ENCODE measurements around the gene ABCA3.
A peak's percentile ranks its signal among the peaks of the same experiment; 100 is the strongest.
"Not testable (repeated sequence)": the region's sequence is repeated elsewhere in the genome, so short reads cannot be mapped to it uniquely, and the experiment has no call there.

The ABCA3 gene

GRCh38 chr16:2271848-2272461 is 68.6 kb downstream of the ABCA3 start:
- CTCF ChIA-PET, result interaction anchor here (0.8 to 1.9 kb wide), 3 partner anchors 21 to 229 kb away, joined by 3 to 5 read pairs (median 3); partner anchors contain the start of genes ABCA3 and ECI1
- DNase-seq (ENCODE audit: low read depth, low spot score), result no peak
- TF ChIP-seq CTCF (IDR thresholded peaks at IDR 0.05; ENCODE audit: insufficient read depth, low read length, missing control alignments), result no peak
- H3K4me3 ChIP-seq (ENCODE audit: low read depth, low read length), result no peak overlapping the region
- POLR2A ChIA-PET, result no interaction called here

DNA sequence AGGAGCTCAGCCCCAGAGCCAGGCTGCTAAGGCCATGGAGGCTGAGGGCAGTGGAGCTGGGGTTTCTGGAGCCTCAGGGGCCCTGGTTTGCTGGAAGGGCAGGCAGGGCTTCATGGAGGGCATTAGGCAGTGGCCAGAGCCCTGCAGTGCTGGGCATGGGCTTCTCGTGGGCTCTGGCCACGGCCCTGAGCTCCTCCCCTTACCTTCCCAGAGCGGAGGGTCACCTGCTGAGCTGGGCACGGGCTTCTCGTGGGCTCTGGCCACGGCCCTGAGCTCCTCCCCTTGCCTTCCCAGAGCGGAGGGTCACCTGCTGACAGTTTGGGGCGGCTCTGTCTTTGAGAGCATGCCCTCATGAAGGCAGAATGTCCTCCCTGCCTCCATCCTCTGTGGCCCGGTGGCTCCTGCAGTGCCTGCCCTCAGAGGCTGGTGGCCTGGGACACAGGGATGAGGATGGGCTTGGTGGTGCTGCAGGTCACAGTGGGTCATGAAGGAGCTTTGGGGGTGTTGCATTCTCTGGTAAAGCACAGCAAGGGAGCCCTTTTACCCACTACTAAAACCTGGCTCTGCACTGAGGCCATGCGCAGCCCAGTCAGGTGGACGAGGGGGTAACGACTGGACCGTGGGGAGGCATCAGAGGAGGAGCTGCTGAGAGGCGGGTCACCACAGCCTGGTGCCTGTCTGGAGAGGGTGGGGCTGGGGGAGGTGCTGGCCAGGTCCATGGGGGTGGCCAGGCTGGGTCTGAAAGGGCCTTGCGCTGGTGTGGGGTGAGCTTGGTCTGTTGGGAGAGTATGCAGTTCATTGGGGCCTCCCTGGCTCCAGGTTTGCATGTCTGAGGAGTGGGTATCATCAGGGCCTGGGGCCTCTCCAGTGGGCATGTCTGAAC is 69.7 kb downstream of the ABCA3 start:
- H3K4me3 ChIP-seq (ENCODE audit: low read depth, low read length), result no peak overlapping the region
- ChIA-PET CTCF (interaction anchor here (0.8 to 1.9 kb wide), 6 partner anchors 19 to 231 kb away, joined by 3 to 6 read pairs (median 4); partner anchors contain the start of genes ABCA3 and ECI1), POLR2A (no interaction called here)
- no peak for TF ChIP-seq CTCF (IDR thresholded peaks at IDR 0.05; ENCODE audit: insufficient read depth, low read length, missing control alignments)
- no peak for DNase-seq (ENCODE audit: low read depth, low spot score)

DNA sequence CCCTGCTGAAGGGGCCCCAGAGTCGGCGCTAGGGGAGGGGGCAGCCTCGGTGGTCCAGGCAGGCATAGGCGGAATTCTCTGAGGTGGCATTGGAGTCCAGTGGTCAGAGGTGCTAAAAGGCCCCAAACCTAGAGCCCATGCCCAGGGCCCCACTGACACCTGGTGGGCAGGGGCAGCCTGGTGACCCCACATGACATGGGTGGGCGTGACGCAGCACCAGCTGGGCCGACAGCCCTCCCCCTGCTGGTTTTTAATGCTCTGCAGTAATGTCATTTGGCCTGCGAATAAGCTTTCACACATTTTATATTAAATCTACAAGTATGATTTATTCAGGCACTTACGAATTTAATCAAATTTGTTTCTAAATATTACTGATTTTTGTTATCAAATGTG is 70.5 kb downstream of the ABCA3 start:
- TF ChIP-seq CTCF (IDR thresholded peaks at IDR 0.05; ENCODE audit: insufficient read depth, low read length, missing control alignments), result no peak
- DNase-seq (ENCODE audit: low read depth, low spot score), result no peak
- POLR2A ChIA-PET, result no interaction called here
- H3K4me3 ChIP-seq (ENCODE audit: low read depth, low read length), result no peak overlapping the region; the same call in 1 of the 2 replicates
- CTCF ChIA-PET, result interaction anchor here (0.9 to 1.5 kb wide), 4 partner anchors 12 to 231 kb away, joined by 4 to 6 read pairs (median 5); partner anchors contain the start of gene ABCA3

GRCh38 chr16:2267913-2268666 is 72.4 kb downstream of the ABCA3 start, which contains the start of gene RNPS1:
TSS of gene RNPS1 (minus strand) at chr16:2268126. CDS start at chr16:2264643, 3,483 bp downstream.
- POLR2A ChIA-PET, result interaction anchor here (0.8 to 1.3 kb wide), 5 partner anchors 17 to 269 kb away, joined by 3 to 6 read pairs (median 4); partner anchors contain the start of genes AMDHD2, ECI1, PDPK1 and TRAF7
- H3K4me3 ChIP-seq (ENCODE audit: low read depth, low read length), result peak within 1 kb of the TSS; percentile 98
- TF ChIP-seq CTCF (IDR thresholded peaks at IDR 0.05; ENCODE audit: insufficient read depth, low read length, missing control alignments), result no peak
- CTCF ChIA-PET, result interaction anchor here (1.2 to 7.2 kb wide), 2 partner anchors 15 to 232 kb away, joined by 3 to 44 read pairs; partner anchors contain the start of gene ECI1
- DNase-seq (ENCODE audit: low read depth, low spot score), result peak; percentile 56

GRCh38 chr16:2267505-2267912 is 73.0 kb downstream of the ABCA3 start:
- peak overlapping the region; percentile 98 for H3K4me3 ChIP-seq (ENCODE audit: low read depth, low read length)
- POLR2A ChIA-PET; DNase-seq (ENCODE audit: low read depth, low spot score): not testable (repeated sequence)

GRCh38 chr16:2266887-2267286 is 73.6 kb downstream of the ABCA3 start:
- H3K4me3 ChIP-seq (ENCODE audit: low read depth, low read length), result peak overlapping the region; percentile 98
- POLR2A ChIA-PET; DNase-seq (ENCODE audit: low read depth, low spot score): not testable (repeated sequence)
- CTCF ChIA-PET, result interaction anchor here (1.0 to 7.2 kb wide), 2 partner anchors 10 to 14 kb away, joined by 3 to 44 read pairs; partner anchors contain the start of gene ECI1

More at GRCh38 chr16:2267505-2267912, 73.0 kb downstream of the ABCA3 start:
- CTCF ChIA-PET, result interaction anchor here (7.2 kb wide), 1 partner anchor 15 kb away, joined by 44 read pairs; the partner anchor contains the start of gene ECI1

DNA sequence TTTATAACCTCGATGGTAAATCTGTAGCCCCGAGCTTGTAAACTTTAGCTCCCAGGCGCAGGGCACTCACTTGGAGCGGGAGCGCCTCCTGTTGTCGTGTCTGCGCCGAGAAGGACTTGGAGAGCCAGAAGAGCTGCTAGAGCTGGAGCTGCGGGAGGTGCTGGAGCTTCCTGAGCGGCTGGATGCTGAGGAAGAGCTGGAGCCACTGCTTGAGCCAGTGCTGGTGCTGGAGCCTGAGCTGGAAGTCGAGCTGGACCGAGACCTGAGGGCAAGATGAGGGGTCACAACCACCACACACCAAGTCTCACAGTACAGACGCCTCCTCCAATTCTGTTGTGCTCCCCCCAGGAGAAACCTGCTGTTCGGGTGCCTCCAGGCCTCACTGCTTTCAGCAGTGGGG is 77.5 kb downstream of the ABCA3 start:
- ChIA-PET CTCF (interaction anchor here (1.2 to 7.2 kb wide), 2 partner anchors 10 to 159 kb away, joined by 3 to 44 read pairs; partner anchors contain the start of gene ECI1), POLR2A (interaction anchor here (0.7 to 1.1 kb wide), 3 partner anchors 12 to 435 kb away, joined by 3 to 4 read pairs (median 3); partner anchors contain the start of gene ECI1)
- DNase-seq (ENCODE audit: low read depth, low spot score); H3K4me3 ChIP-seq (ENCODE audit: low read depth, low read length): not testable (repeated sequence)
